Superior temporal gyrus (tissue), 1 donor: Measurements from ENCODE around the gene ENHO.

Experiments used
- DNase-seq: peaks from one replicate; pipeline ENCODE4 v3.0.0-alpha.2; 2016; ENCODE audit errors: extremely low spot score

ENHO gene

GRCh38 chr9:34524349-34524748 is 1.6 kb upstream of the ENHO start:
- no peak for DNase-seq

- DNase-seq: no peak
Measured at GRCh38 chr9:34522091-34522887, 501 bp downstream of the ENHO start.

- DNase-seq: no peak
Measured at GRCh38 chr9:34521406-34522045, 1.3 kb downstream of the ENHO start.

GRCh38 chr9:34520505-34521385 is 2.0 kb downstream of the ENHO start:
- no peak for DNase-seq

- no peak for DNase-seq
Measured at GRCh38 chr9:34520096-34520495, 2.7 kb downstream of the ENHO start.

GRCh38 chr9:34519321-34520020 is 3.3 kb downstream of the ENHO start:
- DNase-seq: no peak

- no peak for DNase-seq
Measured at GRCh38 chr9:34518896-34519295, 3.9 kb downstream of the ENHO start.

GRCh38 chr9:34518110-34518616 is 4.6 kb downstream of the ENHO start:
- DNase-seq: no peak

- no peak for DNase-seq
Measured at GRCh38 chr9:34517185-34517584, 5.6 kb downstream of the ENHO start.

- DNase-seq: no peak
Measured at GRCh38 chr9:34515959-34516358, 6.8 kb downstream of the ENHO start.

- no peak for DNase-seq
Measured at GRCh38 chr9:34514816-34515215, 8.0 kb downstream of the ENHO start.

- no peak for DNase-seq
Measured at GRCh38 chr9:34514401-34514800, 8.4 kb downstream of the ENHO start.

- peak; percentile 23 for DNase-seq
Measured at GRCh38 chr9:34513567-34514214, 9.1 kb downstream of the ENHO start.

- no peak for DNase-seq
Measured at GRCh38 chr9:34512131-34513078, 10.4 kb downstream of the ENHO start.

GRCh38 chr9:34510497-34511468 is 12.0 kb downstream of the ENHO start:
- no peak for DNase-seq

- no peak for DNase-seq
Measured at GRCh38 chr9:34508951-34509350, 13.8 kb downstream of the ENHO start.

- no peak for DNase-seq
Measured at GRCh38 chr9:34508463-34508862, 14.3 kb downstream of the ENHO start.

- no peak for DNase-seq
Measured at GRCh38 chr9:34507966-34508365, 14.8 kb downstream of the ENHO start.

- no peak for DNase-seq
Measured at GRCh38 chr9:34507556-34507955, 15.2 kb downstream of the ENHO start.
